GM06990 (cell line): Measurements from ENCODE around the gene GRPEL2.
A peak's percentile ranks its signal among the peaks of the same experiment; 100 is the strongest.

Experiments
- DNase-seq: peaks from one replicate; pipeline ENCODE4 v3.0.0-alpha.2; 2011; ENCODE audit not compliant: insufficient read length; ENCODE audit errors: extremely low read depth
- H3K27me3 ChIP-seq: replicated peaks from 2 replicates; pipeline ENCODE4 v1.6.0; 2011; ENCODE audit warnings: low read length; ENCODE audit not compliant: control insufficient read depth, insufficient read depth
- H3K36me3 ChIP-seq: 2 replicates; pipeline ENCODE4 v1.5.1; 2011; ENCODE audit warnings: low read length; ENCODE audit not compliant: control insufficient read depth, insufficient read depth
- H3K4me3 ChIP-seq: replicated peaks from 2 replicates; pipeline ENCODE4 v1.5.1; 2011; ENCODE audit warnings: low read depth, mild to moderate bottlenecking, control low read depth, low read length
- CTCF ChIP-seq: IDR thresholded peaks from 2 replicates; pipeline ENCODE4 v1.5.1; 2011; ENCODE audit warnings: low read length, control low read depth, mild to moderate bottlenecking, inconsistent platforms; ENCODE audit not compliant: insufficient read depth, poor library complexity, severe bottlenecking

GRPEL2 gene

GRCh38 chr5:149345147-149345891 is at the start of gene GRPEL2:
Gene GRPEL2 (plus strand): TSS chr5:149345499. CDS start chr5:149345540, 41 bp downstream.
- Histone ChIP-seq H3K27me3 (no peaks in the 10 kb centered on the region), H3K36me3 (peaks cover 3% of the 10 kb centered on the region), H3K4me3 (peak within 1 kb of the TSS; percentile 99)
- TF ChIP-seq CTCF: no peak
- DNase-seq: peak; percentile 95

- TF ChIP-seq CTCF: no peak
- Histone ChIP-seq H3K36me3 (no peaks in the 10 kb centered on the region), H3K27me3 (peaks cover 2% of the 10 kb centered on the region), H3K4me3 (no peak overlapping the region)
- no peak for DNase-seq
Measured at GRCh38 chr5:149297340-149298025, 47.8 kb upstream of the GRPEL2 start.

GRCh38 chr5:149298163-149298562 is 47.1 kb upstream of the GRPEL2 start:
- peaks cover 2% of the 10 kb centered on the region for H3K27me3 ChIP-seq
- DNase-seq: no peak
- no peak for TF ChIP-seq CTCF
- no peak overlapping the region for H3K4me3 ChIP-seq
- no peaks in the 10 kb centered on the region for H3K36me3 ChIP-seq

- no peak overlapping the region for H3K4me3 ChIP-seq
- TF ChIP-seq CTCF: no peak
- peaks cover 2% of the 10 kb centered on the region for H3K27me3 ChIP-seq
- no peaks in the 10 kb centered on the region for H3K36me3 ChIP-seq
- DNase-seq: no peak
Measured at GRCh38 chr5:149298842-149299404, 46.4 kb upstream of the GRPEL2 start.

GRCh38 chr5:149299451-149300054 is 45.7 kb upstream of the GRPEL2 start:
- no peaks in the 10 kb centered on the region for H3K36me3 ChIP-seq
- TF ChIP-seq CTCF: no peak
- peaks cover 2% of the 10 kb centered on the region for H3K27me3 ChIP-seq
- no peak overlapping the region for H3K4me3 ChIP-seq
- no peak for DNase-seq
